Testis (tissue), 2 donors: ENCODE results near the gene FAM240A.

ENCODE experiments used
- CTCF ChIP-seq, 3 experiments: fragments of 450-650 bp in 2 of 3; fragments of 200-600 bp in 1 of 3; sonication (generic) in 1 of 3; IDR thresholded peaks; one replicate each; pipeline ENCODE4 v1.5.1; 2016 to 2019; ENCODE audit warnings: antibody characterized with exemption in 3 of 3, mild to moderate bottlenecking in 2 of 3, moderate library complexity in 1 of 3
- POLR2A ChIP-seq: fragments of 450-650 bp; IDR thresholded peaks from one replicate; pipeline ENCODE4 v1.6.1; 2017; ENCODE audit warnings: antibody characterized with exemption, mild to moderate bottlenecking, moderate library complexity

GRCh38 chr3:46649436-46649835 is 37.1 kb downstream of the FAM240A start:
- TF ChIP-seq CTCF (IDR thresholded peaks at IDR 0.05) (no peak), POLR2A (no peak)
